Left lobe of liver (tissue), 2 donors: ENCODE data around the gene RBMX2. TPM values are rescaled to one million over a fixed set of nuclear protein-coding genes. Genes with fewer than 3 reads are reported as not detected.
A peak's percentile ranks its signal among the peaks of the same experiment; 100 is the strongest.
"Not testable (repeated sequence)": the region's sequence is repeated elsewhere in the genome, so short reads cannot be mapped to it uniquely, and the experiment has no call there.

Experiments used
- ATAC-seq: fragments of 200-7000 bp; cut with Tn5 transposase; one replicate; pipeline ENCODE4 v1.9.1; 2020; ENCODE audit warnings: mild to moderate bottlenecking, moderate library complexity
- DNase-seq: peaks from one replicate; pipeline ENCODE4 v3.0.0-alpha.2; 2020; ENCODE audit warnings: low spot score
- total RNA-seq: library from RNA; stranded (reverse); gene quantifications from one replicate; pipeline ENCODE4 v1.2.1, GENCODE V29; 2021
- donor health status: DM: no; HTN: no; CAD: no; lungs with moderate emphysema.
- donor health status: DM: no; HTN: yes; CAD: no.

RBMX2 gene
- 5.7 TPM for total RNA-seq

GRCh38 chrX:130401415-130402207 is at the start of gene RBMX2:
TSS of gene RBMX2 (plus strand) at chrX:130401987. CDS start at chrX:130402033, 46 bp downstream.
- DNase-seq (peak; percentile 78), ATAC-seq (peak; percentile 99)

GRCh38 chrX:130352050-130352449 is 49.7 kb upstream of the RBMX2 start:
- not testable (repeated sequence) for DNase-seq, ATAC-seq

- no peak for ATAC-seq
- DNase-seq, result no peak
These were observed 25.7 kb upstream of the RBMX2 start for GRCh38 chrX:130376077-130376476.

GRCh38 chrX:130378024-130378669 is 23.6 kb upstream of the RBMX2 start:
- no peak for ATAC-seq
- no peak for DNase-seq

- no peak for ATAC-seq
- no peak for DNase-seq
These were observed 16.3 kb upstream of the RBMX2 start, which contains the start of gene GPR119 for GRCh38 chrX:130385520-130385919. TSS of gene GPR119 (minus strand) at chrX:130385674. CDS start at chrX:130385447, 227 bp downstream.

- DNase-seq, result no peak
- ATAC-seq, result no peak
These were observed 15.4 kb upstream of the RBMX2 start for GRCh38 chrX:130386408-130386808.

GRCh38 chrX:130393451-130394074 is 8.2 kb upstream of the RBMX2 start:
- DNase-seq, result peak; percentile 51
- peak; percentile 97 for ATAC-seq

GRCh38 chrX:130395341-130395740 is 6.4 kb upstream of the RBMX2 start:
- no peak for ATAC-seq
- no peak for DNase-seq

- no peak for DNase-seq
- no peak for ATAC-seq
These were observed 459 bp downstream of the RBMX2 start for GRCh38 chrX:130402208-130402684.

- DNase-seq (no peak), ATAC-seq (no peak)
These were observed 11.6 kb downstream of the RBMX2 start for GRCh38 chrX:130413415-130413814.

- DNase-seq (no peak), ATAC-seq (no peak)
These were observed 13.0 kb downstream of the RBMX2 start for GRCh38 chrX:130414800-130415199.

GRCh38 chrX:130415201-130415600 is 13.4 kb downstream of the RBMX2 start:
- no peak for ATAC-seq
- DNase-seq, result no peak

GRCh38 chrX:130416785-130417184 is 15.0 kb downstream of the RBMX2 start:
- DNase-seq, result no peak
- ATAC-seq, result no peak

GRCh38 chrX:130418066-130418465 is 16.3 kb downstream of the RBMX2 start:
- DNase-seq (no peak), ATAC-seq (no peak)

- no peak for DNase-seq
- no peak for ATAC-seq
These were observed 17.0 kb downstream of the RBMX2 start for GRCh38 chrX:130418740-130419139.

- ATAC-seq (no peak), DNase-seq (no peak)
These were observed 17.5 kb downstream of the RBMX2 start for GRCh38 chrX:130419263-130419662.

GRCh38 chrX:130426531-130426930 is 24.7 kb downstream of the RBMX2 start:
- ATAC-seq (no peak), DNase-seq (no peak)

GRCh38 chrX:130429236-130429635 is 27.4 kb downstream of the RBMX2 start:
- DNase-seq, ATAC-seq: not testable (repeated sequence)

- DNase-seq (no peak), ATAC-seq (no peak)
These were observed 34.1 kb downstream of the RBMX2 start for GRCh38 chrX:130435937-130436336.

- ATAC-seq, result not testable (repeated sequence)
These were observed 36.2 kb downstream of the RBMX2 start for GRCh38 chrX:130437996-130438395.

GRCh38 chrX:130443875-130444274 is 42.1 kb downstream of the RBMX2 start:
- DNase-seq, result no peak
- no peak for ATAC-seq

More at GRCh38 chrX:130437996-130438395, 36.2 kb downstream of the RBMX2 start:
- DNase-seq, result not testable (repeated sequence)
